Right ventricle myocardium inferior (tissue), 1 donor: ENCODE data around the gene CEP63. TPM values are rescaled to one million over a fixed set of nuclear protein-coding genes. Genes with fewer than 3 reads are reported as not detected.

ENCODE experiments used
- ATAC-seq: fragments of 200-7000 bp; cut with Tn5 transposase; one replicate; pipeline ENCODE4 v1.9.1; 2020; ENCODE audit warnings: mild to moderate bottlenecking, moderate library complexity
- DNase-seq: peaks from one replicate; pipeline ENCODE4 v3.0.0; 2021; ENCODE audit errors: missing footprints
- intact Hi-C: fragments of 100-400 bp; cut with DNase I; formaldehyde crosslinking; loops from one replicate; pipeline ENCODE4 v1.11.0; 2022
- total RNA-seq: library from RNA; stranded (reverse); fragmentation: NEBNext Ultra II Directional; extraction: Animal tissue kit (Norgen Biotek cat#: 25700); gene quantifications from one replicate; pipeline ENCODE4 v1.2.1, GENCODE V29; 2021
- donor health status: DM: no; HTN: yes; CAD: no; lungs with severe emphysema.

CEP63 gene
- total RNA-seq, 1 donor from 2014 or later, result 36.7 TPM

GRCh38 chr3:134598763-134599545 lies 113.1 kb downstream of the CEP63 start:
- ATAC-seq (no peak), DNase-seq (no peak)
- intact Hi-C loops, result no loop called here

- intact Hi-C loops, result loop anchor here (2.0 to 5.0 kb wide), 4 partner anchors 157 to 1295 kb away; no protein-coding TSS in a partner anchor
- no peak for ATAC-seq
- no peak for DNase-seq
These were observed 114.3 kb downstream of the CEP63 start for GRCh38 chr3:134600206-134600605.

GRCh38 chr3:134600685-134601463 lies 115.0 kb downstream of the CEP63 start:
- peak; percentile 91 for DNase-seq
- intact Hi-C loops, result loop anchor here (2.0 to 5.0 kb wide), 4 partner anchors 156 to 1294 kb away; no protein-coding TSS in a partner anchor
- ATAC-seq, result peak; percentile 60

GRCh38 chr3:134601539-134602439 lies 115.9 kb downstream of the CEP63 start:
- DNase-seq, result no peak
- intact Hi-C loops, result loop anchor here (2.0 to 5.0 kb wide), 4 partner anchors 156 to 1293 kb away; no protein-coding TSS in a partner anchor
- peak; percentile 11 for ATAC-seq

GRCh38 chr3:134602440-134602814 lies 116.6 kb downstream of the CEP63 start:
- ATAC-seq (no peak), DNase-seq (no peak)
- intact Hi-C loops, result loop anchor here (5.0 kb wide), 3 partner anchors 155 to 900 kb away; no protein-coding TSS in a partner anchor

GRCh38 chr3:134603480-134603879 lies 117.6 kb downstream of the CEP63 start:
- DNase-seq, result no peak
- intact Hi-C loops, result loop anchor here (5.0 kb wide), 3 partner anchors 154 to 899 kb away; no protein-coding TSS in a partner anchor
- no peak for ATAC-seq

- intact Hi-C loops, result loop anchor here (5.0 kb wide), 3 partner anchors 153 to 898 kb away; no protein-coding TSS in a partner anchor
- ATAC-seq, result no peak
- DNase-seq, result no peak
These were observed 118.1 kb downstream of the CEP63 start for GRCh38 chr3:134603956-134604355.

GRCh38 chr3:134605556-134605955 lies 119.7 kb downstream of the CEP63 start:
- intact Hi-C loops, result no loop called here
- DNase-seq (no peak), ATAC-seq (no peak)

GRCh38 chr3:134606033-134607025 lies 120.5 kb downstream of the CEP63 start:
- no peak for DNase-seq
- ATAC-seq, result no peak
- intact Hi-C loops, result no loop called here

GRCh38 chr3:134607054-134608022 lies 121.5 kb downstream of the CEP63 start:
- DNase-seq (no peak), ATAC-seq (no peak)
- intact Hi-C loops, result no loop called here

- DNase-seq (no peak), ATAC-seq (no peak)
- intact Hi-C loops, result no loop called here
These were observed 122.3 kb downstream of the CEP63 start for GRCh38 chr3:134608023-134608770.

- DNase-seq, result no peak
- no peak for ATAC-seq
- intact Hi-C loops, result no loop called here
These were observed 123.0 kb downstream of the CEP63 start for GRCh38 chr3:134608771-134609435.

GRCh38 chr3:134609821-134610431 lies 124.1 kb downstream of the CEP63 start:
- DNase-seq, result no peak
- intact Hi-C loops, result no loop called here
- no peak for ATAC-seq

- DNase-seq (no peak), ATAC-seq (peak; percentile 27)
- intact Hi-C loops, result no loop called here
These were observed 124.9 kb downstream of the CEP63 start for GRCh38 chr3:134610432-134611385.
